ENCODE measurements around the gene ERBB3. TPM values are rescaled to one million over a fixed set of nuclear protein-coding genes. Genes with fewer than 3 reads are reported as not detected.

Gene ERBB3
- polyA plus RNA-seq, 2 donors = 49.4 to 102 TPM

DNA sequence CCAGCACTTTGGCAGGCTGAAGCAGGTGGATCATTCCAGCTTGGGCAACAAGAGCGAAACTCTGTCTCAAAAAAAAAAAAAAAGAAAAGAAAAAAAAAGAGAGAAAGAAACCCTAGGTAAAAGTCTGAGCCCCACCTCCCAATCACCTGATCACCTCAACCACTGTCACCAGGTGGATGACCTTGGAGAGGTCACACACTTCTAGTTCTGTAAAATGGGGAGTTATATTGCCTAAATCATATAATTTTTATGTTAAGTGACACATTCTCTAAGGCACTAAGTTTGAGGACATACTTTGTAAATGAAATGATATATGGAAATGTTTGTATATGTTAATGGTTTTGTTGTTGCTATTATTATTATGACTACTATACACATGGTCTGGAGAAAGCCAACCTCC is 1.5 kb upstream of the ERBB3 start:
- Histone ChIP-seq H3K27ac (ENCODE audit: low read depth in 2 of 2, low read length in 1 of 2) (peak overlapping the region; percentile 96 to 98), H3K4me3 (ENCODE audit: low read depth in 1 of 2, low read length in 2 of 2) (peak overlapping the region in 1 of 2 donors; percentile 63), H3K4me1 (ENCODE audit: control insufficient read depth in 2 of 2, insufficient read depth in 2 of 2, low read length in 1 of 2) (peaks cover 0 to 8% of the 10 kb centered on the region in 2 donors), H3K27me3 (ENCODE audit: control insufficient read depth in 1 of 2, insufficient read depth in 2 of 2, low read length in 2 of 2) (no peaks in the 10 kb centered on the region), H3K9me3 (ENCODE audit: control insufficient read depth in 2 of 2, insufficient read depth in 1 of 2, low read depth in 1 of 2, low read length in 1 of 2) (no peaks in the 10 kb centered on the region), H3K36me3 (ENCODE audit: control insufficient read depth in 2 of 2, insufficient read depth in 2 of 2, low read length in 1 of 2) (no peaks in the 10 kb centered on the region)
- 93 to 95% methylated on average over 1 of the region's 1 CpG for WGBS, 2 donors

DNA sequence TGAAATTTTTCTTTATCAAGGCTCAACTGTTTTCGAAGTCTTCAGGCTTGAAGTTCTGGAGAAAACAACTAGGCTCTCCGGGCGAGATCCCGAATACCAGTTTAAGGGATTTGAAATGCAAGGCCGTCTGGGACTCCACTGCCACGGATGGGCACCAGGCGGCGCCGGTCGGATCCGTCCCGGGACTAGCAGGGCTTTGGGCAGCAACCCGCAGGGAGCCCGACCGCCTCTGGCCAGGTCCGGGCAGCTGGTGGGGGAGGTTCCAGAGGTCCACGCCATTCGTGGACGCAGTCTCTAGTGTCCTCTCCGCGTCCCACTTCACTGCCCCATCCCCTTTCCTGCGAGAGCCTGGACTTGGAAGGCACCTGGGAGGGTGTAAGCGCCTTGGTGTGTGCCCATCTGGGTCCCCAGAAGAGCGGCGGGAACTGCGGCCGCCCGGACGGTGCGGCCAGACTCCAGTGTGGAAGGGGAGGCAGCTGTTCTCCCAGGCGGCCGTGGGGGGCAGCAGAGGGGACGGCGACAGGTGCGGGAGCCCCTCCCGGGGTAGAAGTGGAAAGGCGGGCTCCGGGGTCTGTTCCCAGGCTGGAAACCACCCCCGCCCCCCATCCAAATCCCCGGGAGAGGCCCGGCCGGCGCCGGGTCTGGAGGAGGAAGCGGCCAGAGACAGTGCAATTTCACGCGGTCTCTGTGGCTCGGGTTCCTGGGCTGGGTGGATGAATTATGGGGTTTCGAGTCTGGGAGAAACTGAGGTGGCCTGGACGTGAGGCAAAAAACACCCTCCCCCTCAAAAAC is 838 bp upstream of the ERBB3 start:
- WGBS, 2 donors = 2 to 3% methylated on average over 49 to 50 of the region's 50 CpGs
- Histone ChIP-seq H3K27me3 (ENCODE audit: control insufficient read depth in 1 of 2, insufficient read depth in 2 of 2, low read length in 2 of 2) (no peaks in the 10 kb centered on the region), H3K36me3 (ENCODE audit: control insufficient read depth in 2 of 2, insufficient read depth in 2 of 2, low read length in 1 of 2) (no peaks in the 10 kb centered on the region), H3K27ac (ENCODE audit: low read depth in 2 of 2, low read length in 1 of 2) (peak overlapping the region; percentile 96 to 98), H3K9me3 (ENCODE audit: control insufficient read depth in 2 of 2, insufficient read depth in 1 of 2, low read depth in 1 of 2, low read length in 1 of 2) (no peaks in the 10 kb centered on the region), H3K4me3 (ENCODE audit: low read depth in 1 of 2, low read length in 2 of 2) (peak overlapping the region; percentile 63 to 78), H3K4me1 (ENCODE audit: control insufficient read depth in 2 of 2, insufficient read depth in 2 of 2, low read length in 1 of 2) (peaks cover 0 to 8% of the 10 kb centered on the region in 2 donors)

DNA sequence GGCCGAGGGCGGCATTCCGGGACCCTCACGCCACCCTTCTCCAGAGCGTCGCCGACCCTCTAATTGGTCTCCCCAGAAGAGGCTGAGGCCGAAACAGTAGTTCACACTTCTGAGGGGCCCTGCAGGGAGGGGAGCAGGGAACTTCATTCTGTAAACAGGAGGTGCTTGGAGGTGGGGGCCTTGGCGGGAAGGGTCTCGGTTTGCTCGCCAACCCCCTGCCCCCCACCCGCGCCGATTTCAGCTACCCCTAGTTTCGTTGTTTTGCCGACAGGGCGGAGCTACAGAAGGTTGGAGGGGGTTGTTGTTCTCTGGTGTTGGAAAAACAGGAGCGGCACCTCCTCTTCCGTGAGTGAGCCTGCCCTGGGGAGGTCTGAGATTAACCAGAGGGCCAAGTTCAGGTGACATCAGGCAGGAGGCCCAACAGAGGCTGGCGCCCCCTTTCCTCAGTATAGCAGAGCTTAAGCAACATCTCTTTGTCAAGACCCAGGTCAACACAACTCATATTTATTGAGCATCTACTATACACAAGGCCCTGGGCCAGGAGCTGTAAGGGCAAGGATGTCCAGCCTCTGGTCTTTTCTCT is 682 bp downstream of the ERBB3 start:
- WGBS, 2 donors = 11 to 18% methylated on average over 20 of the region's 20 CpGs

DNA sequence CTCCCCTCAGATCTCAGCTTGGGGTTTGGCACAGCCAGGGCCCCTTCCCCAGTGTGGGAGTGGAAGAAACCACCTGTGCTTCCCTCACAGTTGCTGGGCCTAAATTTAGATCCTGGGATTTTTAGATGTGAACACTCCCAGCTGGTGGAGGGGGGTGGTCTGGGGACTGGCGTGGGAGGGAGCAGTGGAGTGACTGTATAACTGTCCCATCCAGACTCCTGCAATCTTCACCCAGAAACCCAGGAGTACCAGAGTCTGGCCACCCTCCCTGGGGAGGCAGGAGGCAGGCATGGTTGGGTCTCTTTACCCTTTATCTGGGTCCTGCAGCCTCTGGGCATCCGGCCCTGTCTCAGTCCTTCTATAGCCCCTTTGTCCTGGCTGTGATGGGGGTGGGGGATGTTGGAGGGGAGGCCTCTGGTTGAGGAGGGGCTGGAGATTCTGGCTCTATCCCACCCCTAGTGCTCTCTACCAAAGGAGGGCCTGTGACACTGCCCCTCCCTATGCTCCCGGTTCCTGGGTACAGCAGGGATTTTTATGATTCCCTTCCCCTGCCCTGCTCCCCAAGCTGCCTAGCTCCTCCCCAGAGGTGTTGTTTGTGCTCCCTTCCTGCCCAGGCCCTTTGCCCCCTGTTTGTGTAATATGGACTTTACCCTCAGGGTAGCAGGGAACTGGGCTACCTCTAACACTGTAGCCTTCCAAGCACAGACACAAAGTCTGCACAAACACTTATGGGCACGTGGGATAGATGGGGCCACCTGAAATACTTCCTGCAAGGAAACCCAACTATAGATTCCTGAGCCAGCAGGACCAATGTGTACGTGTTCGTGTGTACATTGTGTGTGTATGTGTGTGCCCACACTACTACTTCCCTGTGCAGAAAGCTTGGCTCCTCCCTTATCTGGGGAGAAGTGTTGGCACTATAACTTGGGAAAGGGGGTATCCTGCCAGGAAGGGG is 1.7 kb downstream of the ERBB3 start:
- H3K27ac ChIP-seq (ENCODE audit: low read depth in 2 of 2, low read length in 1 of 2) = peak overlapping the region; percentile 43 to 98
- H3K9me3 ChIP-seq (ENCODE audit: control insufficient read depth in 2 of 2, insufficient read depth in 1 of 2, low read depth in 1 of 2, low read length in 1 of 2) = no peaks in the 10 kb centered on the region
- 32 to 40% methylated on average over 5 to 6 of the region's 6 CpGs for WGBS, 2 donors
- H3K36me3 ChIP-seq (ENCODE audit: control insufficient read depth in 2 of 2, insufficient read depth in 2 of 2, low read length in 1 of 2) = peaks cover 6 to 7% of the 10 kb centered on the region in 2 donors
- H3K4me1 ChIP-seq (ENCODE audit: control insufficient read depth in 2 of 2, insufficient read depth in 2 of 2, low read length in 1 of 2) = peaks cover 6 to 11% of the 10 kb centered on the region in 2 donors
- peak overlapping the region; percentile 63 to 78 for H3K4me3 ChIP-seq (ENCODE audit: low read depth in 1 of 2, low read length in 2 of 2)
- H3K27me3 ChIP-seq (ENCODE audit: control insufficient read depth in 1 of 2, insufficient read depth in 2 of 2, low read length in 2 of 2) = no peaks in the 10 kb centered on the region

More for the DNA sequence above, 682 bp downstream of the ERBB3 start:
- Histone ChIP-seq H3K36me3 (ENCODE audit: control insufficient read depth in 2 of 2, insufficient read depth in 2 of 2, low read length in 1 of 2) (peaks cover 3 to 4% of the 10 kb centered on the region in 2 donors), H3K4me1 (ENCODE audit: control insufficient read depth in 2 of 2, insufficient read depth in 2 of 2, low read length in 1 of 2) (peaks cover 3 to 11% of the 10 kb centered on the region in 2 donors), H3K4me3 (ENCODE audit: low read depth in 1 of 2, low read length in 2 of 2) (peak overlapping the region; percentile 63 to 78), H3K27ac (ENCODE audit: low read depth in 2 of 2, low read length in 1 of 2) (peak overlapping the region; percentile 96 to 98), H3K27me3 (ENCODE audit: control insufficient read depth in 1 of 2, insufficient read depth in 2 of 2, low read length in 2 of 2) (no peaks in the 10 kb centered on the region), H3K9me3 (ENCODE audit: control insufficient read depth in 2 of 2, insufficient read depth in 1 of 2, low read depth in 1 of 2, low read length in 1 of 2) (no peaks in the 10 kb centered on the region)

DNA sequence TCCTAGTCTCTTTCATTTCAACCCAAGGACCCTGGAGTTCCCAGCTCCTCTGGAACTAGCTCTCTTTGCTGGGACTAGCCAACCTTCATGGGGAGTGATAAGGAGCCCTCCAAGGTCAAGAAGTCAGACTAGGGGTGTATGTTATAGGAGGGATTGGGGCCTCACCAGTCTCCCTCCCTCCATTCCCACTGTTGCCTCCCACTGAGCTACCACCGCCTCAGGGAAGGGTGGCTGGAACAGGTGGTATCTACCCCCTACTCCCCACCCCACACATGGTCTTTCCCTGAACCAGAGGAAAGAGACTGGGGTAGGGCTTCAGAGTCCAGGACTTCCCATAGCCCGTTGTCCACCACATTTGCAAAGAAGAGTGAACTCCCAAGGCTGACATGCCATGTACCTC is 2.4 kb downstream of the ERBB3 start:
- Histone ChIP-seq H3K4me3 (ENCODE audit: low read depth in 1 of 2, low read length in 2 of 2) (peak overlapping the region; percentile 63 to 78), H3K4me1 (ENCODE audit: control insufficient read depth in 2 of 2, insufficient read depth in 2 of 2, low read length in 1 of 2) (peaks cover 6 to 11% of the 10 kb centered on the region in 2 donors)

DNA sequence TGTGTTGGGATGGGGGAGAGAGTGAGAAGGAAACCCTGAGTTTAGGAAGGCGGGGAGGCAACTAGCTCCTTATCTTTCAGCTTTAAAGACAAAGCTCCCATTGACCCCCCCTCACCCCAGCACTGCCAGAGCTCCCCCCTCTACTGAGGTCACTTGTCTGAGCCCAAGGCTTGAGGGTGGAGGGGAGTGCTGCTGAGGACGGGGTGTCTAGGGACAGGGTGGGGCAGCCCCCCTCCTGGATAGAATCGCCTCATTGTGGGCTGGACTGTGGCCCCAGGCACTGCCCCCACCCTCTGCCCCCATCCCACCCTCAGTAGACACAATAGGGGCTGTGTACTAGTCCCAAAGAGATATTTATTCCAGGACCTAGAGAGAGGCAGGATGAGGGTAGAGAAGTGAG is 3.0 kb downstream of the ERBB3 start:
- Histone ChIP-seq H3K36me3 (ENCODE audit: control insufficient read depth in 2 of 2, insufficient read depth in 2 of 2, low read length in 1 of 2) (peaks cover 7 to 8% of the 10 kb centered on the region in 2 donors), H3K9me3 (ENCODE audit: control insufficient read depth in 2 of 2, insufficient read depth in 1 of 2, low read depth in 1 of 2, low read length in 1 of 2) (no peaks in the 10 kb centered on the region), H3K4me3 (ENCODE audit: low read depth in 1 of 2, low read length in 2 of 2) (no peak overlapping the region), H3K27me3 (ENCODE audit: control insufficient read depth in 1 of 2, insufficient read depth in 2 of 2, low read length in 2 of 2) (no peaks in the 10 kb centered on the region), H3K4me1 (ENCODE audit: control insufficient read depth in 2 of 2, insufficient read depth in 2 of 2, low read length in 1 of 2) (peaks cover 6 to 11% of the 10 kb centered on the region in 2 donors), H3K27ac (ENCODE audit: low read depth in 2 of 2, low read length in 1 of 2) (no peak overlapping the region)
- WGBS, 2 donors = 65 to 68% methylated on average over 3 of the region's 3 CpGs

More for the DNA sequence above, 2.4 kb downstream of the ERBB3 start:
- Histone ChIP-seq H3K27me3 (ENCODE audit: control insufficient read depth in 1 of 2, insufficient read depth in 2 of 2, low read length in 2 of 2) (no peaks in the 10 kb centered on the region), H3K36me3 (ENCODE audit: control insufficient read depth in 2 of 2, insufficient read depth in 2 of 2, low read length in 1 of 2) (peaks cover 6 to 7% of the 10 kb centered on the region in 2 donors), H3K9me3 (ENCODE audit: control insufficient read depth in 2 of 2, insufficient read depth in 1 of 2, low read depth in 1 of 2, low read length in 1 of 2) (no peaks in the 10 kb centered on the region), H3K27ac (ENCODE audit: low read depth in 2 of 2, low read length in 1 of 2) (peak overlapping the region in 1 of 2 donors; percentile 98)
- 45 to 86% methylated on average over 2 of the region's 2 CpGs for WGBS, 2 donors

DNA sequence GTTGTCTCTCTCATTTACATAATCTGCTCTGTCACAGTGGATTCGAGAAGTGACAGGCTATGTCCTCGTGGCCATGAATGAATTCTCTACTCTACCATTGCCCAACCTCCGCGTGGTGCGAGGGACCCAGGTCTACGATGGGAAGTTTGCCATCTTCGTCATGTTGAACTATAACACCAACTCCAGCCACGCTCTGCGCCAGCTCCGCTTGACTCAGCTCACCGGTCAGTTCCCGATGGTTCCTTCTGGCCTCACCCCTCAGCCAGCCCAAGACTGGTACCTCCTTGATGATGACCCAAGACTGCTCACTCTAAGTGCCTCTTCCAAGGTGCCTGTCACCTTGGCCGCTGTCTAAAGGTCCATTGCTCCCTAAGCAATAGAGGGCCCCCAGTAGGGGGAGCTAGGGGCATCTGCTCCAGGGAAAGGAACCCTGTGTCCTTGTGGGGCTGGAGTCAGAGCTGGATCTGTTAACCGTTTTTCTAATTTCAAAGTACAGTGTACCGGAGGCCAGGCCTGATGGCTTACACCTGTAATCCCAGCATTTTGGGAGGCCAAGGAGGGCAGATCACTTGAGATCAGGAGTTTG is 5.1 kb downstream of the ERBB3 start:
- H3K27ac ChIP-seq (ENCODE audit: low read depth in 2 of 2, low read length in 1 of 2) = peak overlapping the region in 1 of 2 donors; percentile 17
- peaks cover 6 to 11% of the 10 kb centered on the region in 2 donors for H3K4me1 ChIP-seq (ENCODE audit: control insufficient read depth in 2 of 2, insufficient read depth in 2 of 2, low read length in 1 of 2)
- H3K36me3 ChIP-seq (ENCODE audit: control insufficient read depth in 2 of 2, insufficient read depth in 2 of 2, low read length in 1 of 2) = peaks cover 7 to 8% of the 10 kb centered on the region in 2 donors

DNA sequence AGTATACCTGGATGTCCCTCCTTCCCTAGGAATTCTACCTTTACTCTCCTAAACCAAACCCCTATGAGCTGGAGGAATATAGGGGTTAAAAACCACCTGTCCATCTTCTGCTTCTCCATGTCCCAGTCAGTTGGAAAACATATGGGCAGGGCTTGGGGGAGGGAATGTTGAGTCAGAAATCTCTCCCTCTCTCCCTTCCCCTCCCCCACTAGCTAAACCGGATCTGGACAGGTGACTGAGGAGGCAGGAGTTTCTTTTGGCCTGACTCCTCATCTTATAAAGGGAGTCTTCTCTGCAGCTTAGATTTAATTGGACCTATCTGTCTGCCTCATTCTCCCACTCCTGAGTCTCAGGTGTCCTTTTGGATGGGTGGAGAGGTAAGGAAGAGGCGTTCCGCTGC is 6.1 kb downstream of the ERBB3 start:
- H3K27ac ChIP-seq (ENCODE audit: low read depth in 2 of 2, low read length in 1 of 2) = peak overlapping the region; percentile 70 to 85
- WGBS, 2 donors = 73 to 75% methylated on average over 3 of the region's 3 CpGs
- H3K27me3 ChIP-seq (ENCODE audit: control insufficient read depth in 1 of 2, insufficient read depth in 2 of 2, low read length in 2 of 2) = no peaks in the 10 kb centered on the region
- no peaks in the 10 kb centered on the region for H3K9me3 ChIP-seq (ENCODE audit: control insufficient read depth in 2 of 2, insufficient read depth in 1 of 2, low read depth in 1 of 2, low read length in 1 of 2)
- peaks cover 6 to 7% of the 10 kb centered on the region in 2 donors for H3K4me1 ChIP-seq (ENCODE audit: control insufficient read depth in 2 of 2, insufficient read depth in 2 of 2, low read length in 1 of 2)
- H3K36me3 ChIP-seq (ENCODE audit: control insufficient read depth in 2 of 2, insufficient read depth in 2 of 2, low read length in 1 of 2) = peaks cover 7 to 8% of the 10 kb centered on the region in 2 donors
- no peak overlapping the region for H3K4me3 ChIP-seq (ENCODE audit: low read depth in 1 of 2, low read length in 2 of 2)

More for the DNA sequence above, 5.1 kb downstream of the ERBB3 start:
- Histone ChIP-seq H3K4me3 (ENCODE audit: low read depth in 1 of 2, low read length in 2 of 2) (no peak overlapping the region), H3K27me3 (ENCODE audit: control insufficient read depth in 1 of 2, insufficient read depth in 2 of 2, low read length in 2 of 2) (no peaks in the 10 kb centered on the region), H3K9me3 (ENCODE audit: control insufficient read depth in 2 of 2, insufficient read depth in 1 of 2, low read depth in 1 of 2, low read length in 1 of 2) (no peaks in the 10 kb centered on the region)
- WGBS, 2 donors = 85 to 89% methylated on average over 15 of the region's 15 CpGs

DNA sequence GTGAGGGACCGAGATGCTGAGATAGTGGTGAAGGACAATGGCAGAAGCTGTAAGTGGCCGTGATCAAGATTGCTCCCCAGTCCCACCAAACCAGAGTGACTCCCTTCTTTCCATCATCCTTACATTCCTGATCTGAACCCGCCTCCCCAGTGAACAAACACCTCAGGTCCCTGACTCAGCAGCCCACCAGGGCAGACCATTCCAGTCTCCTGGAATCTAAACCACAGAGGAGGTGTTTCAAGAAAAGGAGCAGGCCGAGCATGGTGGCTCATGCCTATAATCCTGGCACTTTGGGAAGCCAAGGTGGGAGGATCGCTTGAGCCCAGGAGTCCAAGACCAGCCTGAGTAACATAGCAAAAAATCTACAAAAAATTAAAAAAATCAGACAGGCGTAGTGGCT is 6.6 kb downstream of the ERBB3 start:
- no peaks in the 10 kb centered on the region for H3K9me3 ChIP-seq (ENCODE audit: control insufficient read depth in 2 of 2, insufficient read depth in 1 of 2, low read depth in 1 of 2, low read length in 1 of 2)
- WGBS, 2 donors = 78 to 83% methylated on average over 6 of the region's 6 CpGs
- peak overlapping the region; percentile 70 to 85 for H3K27ac ChIP-seq (ENCODE audit: low read depth in 2 of 2, low read length in 1 of 2)
- no peak overlapping the region for H3K4me3 ChIP-seq (ENCODE audit: low read depth in 1 of 2, low read length in 2 of 2)
- H3K36me3 ChIP-seq (ENCODE audit: control insufficient read depth in 2 of 2, insufficient read depth in 2 of 2, low read length in 1 of 2) = peaks cover 7 to 10% of the 10 kb centered on the region in 2 donors
- no peaks in the 10 kb centered on the region for H3K27me3 ChIP-seq (ENCODE audit: control insufficient read depth in 1 of 2, insufficient read depth in 2 of 2, low read length in 2 of 2)
- peaks cover 6 to 7% of the 10 kb centered on the region in 2 donors for H3K4me1 ChIP-seq (ENCODE audit: control insufficient read depth in 2 of 2, insufficient read depth in 2 of 2, low read length in 1 of 2)
